GM19238 (cell line): Measurements from ENCODE around the gene APMAP.
"Not testable (repeated sequence)": the region's sequence is repeated elsewhere in the genome, so short reads cannot be mapped to it uniquely, and the experiment has no call there.

ENCODE experiments used
- DNase-seq: peaks from one replicate; pipeline ENCODE4 v3.0.0; 2011; ENCODE audit warnings: low spot score; ENCODE audit not compliant: insufficient read length

APMAP gene

GRCh38 chr20:25007491-25008305 is 15.1 kb upstream of the APMAP start:
- DNase-seq, result no peak

- no peak for DNase-seq
These were observed 14.0 kb upstream of the APMAP start for GRCh38 chr20:25006431-25007167.

DNA sequence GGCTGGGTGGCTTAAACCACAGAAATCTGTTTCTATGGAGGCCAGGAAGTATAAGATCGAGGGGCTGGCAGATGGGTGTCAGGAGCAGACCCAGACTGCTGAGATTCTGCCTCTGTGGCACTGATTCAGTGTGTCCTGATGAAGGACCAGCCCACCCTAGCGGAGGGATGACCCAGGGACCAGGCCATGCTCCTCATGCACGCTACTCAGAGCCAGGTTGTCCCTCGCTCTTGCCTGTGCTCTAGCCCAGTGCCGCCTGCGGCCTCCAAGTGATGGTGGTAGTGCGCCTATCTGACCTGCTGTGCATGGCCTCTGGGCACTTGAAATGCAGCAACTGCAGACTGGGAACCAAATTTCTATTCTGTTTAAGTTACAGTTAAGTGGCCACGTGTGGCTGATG is 13.1 kb upstream of the APMAP start:
- DNase-seq, result no peak

GRCh38 chr20:25005220-25005619 is 12.7 kb upstream of the APMAP start:
- DNase-seq, result no peak

GRCh38 chr20:25003002-25003401 is 10.5 kb upstream of the APMAP start:
- no peak for DNase-seq

DNA sequence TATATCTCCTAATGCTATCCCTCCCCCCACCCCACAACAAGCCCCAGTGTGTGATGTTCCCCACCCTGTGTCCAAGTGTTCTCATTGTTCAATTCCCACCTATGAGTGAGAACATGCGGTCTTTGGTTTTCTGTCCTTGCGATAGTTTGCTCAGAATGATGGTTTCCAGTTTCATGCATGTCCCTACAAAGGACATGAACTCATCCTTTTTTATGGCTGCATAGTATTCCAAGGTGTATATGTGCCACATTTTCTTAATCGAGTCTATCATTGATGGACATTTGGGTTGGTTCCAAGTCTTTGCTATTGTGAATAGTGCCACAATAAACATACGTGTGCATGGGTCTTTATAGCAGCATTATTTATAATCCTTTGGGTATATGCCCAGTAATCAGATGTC is 8.8 kb upstream of the APMAP start:
- DNase-seq, result not testable (repeated sequence)

DNA sequence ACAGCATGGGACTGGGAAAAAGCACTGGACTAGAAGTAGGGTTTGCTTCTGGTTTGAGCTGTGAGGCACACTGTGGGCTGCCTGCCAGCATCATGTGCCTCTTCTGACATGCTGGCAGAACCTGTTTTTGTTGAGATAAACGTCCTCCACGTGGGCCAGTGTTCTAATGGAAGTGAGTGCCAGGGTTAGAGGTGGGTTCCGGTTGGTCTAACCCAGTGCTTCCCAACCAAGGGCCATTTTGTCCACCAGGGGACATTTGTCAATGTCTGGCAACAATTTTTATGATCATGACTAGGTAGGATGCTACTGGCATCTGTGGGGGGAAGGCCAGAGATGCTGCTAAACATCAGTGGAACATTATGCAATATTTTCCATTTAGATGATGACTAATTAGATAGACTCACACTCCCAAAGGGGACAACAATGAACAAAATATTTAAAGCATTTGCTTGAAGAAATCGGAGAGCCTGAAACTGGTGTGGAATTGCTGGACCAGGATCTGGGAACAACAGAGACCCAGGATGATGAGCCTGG is 7.8 kb upstream of the APMAP start:
- DNase-seq, result no peak

DNA sequence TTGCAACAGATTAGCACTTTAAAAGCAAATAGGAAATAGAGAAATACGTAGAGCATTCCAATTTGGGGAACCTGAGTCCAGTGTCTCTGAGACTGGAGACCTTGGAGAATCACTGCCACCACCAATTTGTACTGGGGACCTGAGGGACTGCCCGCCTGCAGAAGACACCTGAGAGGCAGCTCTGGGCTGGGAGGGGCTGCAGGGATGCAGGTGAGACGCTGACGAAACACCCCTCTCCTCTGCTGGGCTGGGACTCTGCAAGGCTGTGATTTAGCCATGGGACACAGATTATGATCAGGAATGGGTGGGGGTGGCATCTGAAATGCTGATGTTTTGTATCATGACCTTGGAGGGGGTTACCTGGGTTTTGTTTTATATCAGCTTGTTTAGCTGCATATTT is 7.0 kb upstream of the APMAP start:
- DNase-seq, result no peak

DNA sequence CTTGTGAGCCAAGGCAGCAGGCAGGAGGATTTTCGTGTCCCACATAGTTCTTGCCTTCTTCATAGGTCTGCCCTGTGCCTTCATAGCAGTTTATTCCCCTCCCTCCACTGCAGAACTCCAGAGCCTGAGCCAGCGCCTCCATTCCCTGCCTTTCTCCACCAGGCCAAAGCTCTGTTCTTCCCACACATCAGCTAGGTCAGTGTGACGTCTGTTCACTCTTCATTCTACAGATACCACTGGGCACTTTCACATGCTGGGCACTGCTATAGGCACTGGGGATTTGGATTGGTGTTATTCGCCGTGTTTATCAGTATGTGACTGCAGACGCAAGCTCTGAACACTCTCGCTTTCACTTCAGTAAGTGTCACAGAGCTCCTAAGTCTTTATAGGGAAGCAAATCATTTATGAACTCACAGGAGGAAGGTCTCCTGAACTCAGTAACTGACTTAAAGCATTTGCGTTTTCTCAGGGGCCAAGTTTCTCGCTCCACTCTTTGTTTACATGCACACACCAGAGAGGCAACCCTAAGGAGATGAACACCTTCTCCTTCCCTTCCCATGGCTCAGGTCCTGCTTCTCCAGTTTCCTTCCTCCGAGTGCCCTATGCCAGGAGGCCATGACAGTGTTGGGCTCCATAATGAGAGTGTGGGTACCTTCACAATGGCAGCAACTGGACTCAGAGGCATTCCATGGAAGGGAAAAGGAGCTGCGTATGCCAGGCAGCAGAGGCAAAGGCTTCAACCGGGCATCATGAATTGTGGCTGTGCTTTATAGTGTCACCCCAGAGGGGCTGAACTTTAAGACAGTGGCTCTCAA is 6.3 kb upstream of the APMAP start:
- no peak for DNase-seq

DNA sequence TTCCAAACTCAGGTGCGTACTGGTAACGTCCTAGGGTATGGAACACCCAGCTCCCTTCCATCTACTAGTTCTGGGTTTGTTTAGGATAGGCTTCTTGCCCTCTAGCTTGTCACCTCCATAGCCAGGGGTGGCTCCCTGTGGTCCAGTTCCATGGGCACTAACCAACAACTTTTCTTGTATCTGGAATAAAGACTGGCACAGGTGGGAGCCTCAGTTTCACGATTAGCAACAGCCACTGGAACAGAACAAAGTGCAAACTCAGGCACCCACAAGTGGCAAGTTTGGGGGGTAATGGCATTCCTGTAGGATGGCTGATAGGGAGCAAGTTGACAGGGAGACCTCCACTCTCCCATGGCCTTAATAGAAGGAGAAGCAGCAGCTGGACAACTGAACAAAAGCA is 5.6 kb upstream of the APMAP start:
- DNase-seq, result no peak

GRCh38 chr20:24996449-24997377 is 4.2 kb upstream of the APMAP start:
- no peak for DNase-seq

DNA sequence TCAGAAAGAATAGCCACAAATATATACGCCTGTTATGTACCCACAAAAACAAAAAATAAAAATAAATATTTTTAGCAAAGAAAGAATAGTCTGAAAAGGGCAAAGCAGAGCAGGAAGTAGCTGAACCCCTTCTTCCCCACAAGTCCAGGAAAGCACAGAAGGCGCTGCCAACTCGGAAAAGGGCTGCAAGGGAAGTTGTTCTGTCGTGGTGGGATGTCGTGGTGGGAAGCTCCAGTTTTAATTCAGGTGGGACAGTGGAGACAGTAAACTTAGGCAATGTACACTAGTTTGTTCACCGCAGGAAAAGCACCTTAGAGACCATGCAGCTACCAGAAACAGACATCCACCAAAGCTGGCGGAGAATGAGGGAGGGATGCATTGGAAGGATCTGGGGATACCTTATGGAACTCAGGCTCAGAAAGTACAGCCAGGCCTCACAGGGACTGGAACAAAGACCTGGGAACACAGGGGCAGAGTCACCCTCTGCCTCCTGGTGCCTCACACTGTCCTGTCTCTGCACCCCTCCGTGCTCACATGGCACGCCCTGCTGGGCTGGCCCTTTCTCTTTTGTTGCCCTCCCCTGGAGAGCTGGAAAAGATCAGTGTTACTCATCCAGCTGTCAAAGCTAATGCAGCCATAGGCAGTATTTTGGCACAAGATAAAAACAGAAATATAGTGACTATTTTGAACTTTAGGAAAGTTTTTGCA is 3.3 kb upstream of the APMAP start:
- no peak for DNase-seq

GRCh38 chr20:24994470-24995368 is 2.2 kb upstream of the APMAP start:
- peak; percentile 52 for DNase-seq

DNA sequence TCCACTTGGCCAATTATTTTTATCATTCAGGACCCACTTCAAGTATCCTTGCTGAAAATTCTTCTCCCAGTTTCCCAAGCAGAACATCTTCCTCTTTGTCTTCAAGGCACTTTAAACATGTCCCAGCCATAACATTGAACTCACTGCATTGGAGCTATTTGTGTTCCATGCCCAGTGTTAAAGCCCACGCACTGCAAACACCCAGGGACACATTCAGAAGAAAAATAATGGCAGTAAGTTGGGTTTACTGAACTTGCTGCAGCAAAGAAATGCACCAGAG is 1.6 kb upstream of the APMAP start:
- DNase-seq, result no peak

- no peak for DNase-seq
These were observed 1.0 kb upstream of the APMAP start for GRCh38 chr20:24993337-24994185.

GRCh38 chr20:24991897-24992486 is 559 bp downstream of the APMAP start:
- DNase-seq, result peak; percentile 9

- no peak for DNase-seq
These were observed 1.7 kb downstream of the APMAP start for GRCh38 chr20:24990810-24991252.

GRCh38 chr20:24989162-24989561 is 3.4 kb downstream of the APMAP start:
- DNase-seq, result no peak
